ENCODE data around the gene GMDS.

GRCh38 chr6:1945235-1945832, 300.1 kb downstream of the GMDS start:
- TF ChIP-seq ATF1 (CRISPR knock-in tag; IDR thresholded peaks at IDR 0.05) (no peak), MXD4 (CRISPR knock-in tag; IDR thresholded peaks at IDR 0.05) (no peak), CTCF (CRISPR knock-in tag; IDR thresholded peaks at IDR 0.05) (no peak), ZNF274 (CRISPR knock-in tag; IDR thresholded peaks at IDR 0.05) (no peak), POLR2AphosphoS5 (IDR thresholded peaks at IDR 0.05; ENCODE audit: low read depth, low read length) (no peak), ZNF317 (CRISPR knock-in tag; IDR thresholded peaks at IDR 0.05) (no peak), ZBTB4 (CRISPR knock-in tag; IDR thresholded peaks at IDR 0.05; ENCODE audit: borderline replicate concordance) (no peak), ZBTB21 (CRISPR knock-in tag; IDR thresholded peaks at IDR 0.05) (no peak), ZNF343 (CRISPR knock-in tag; IDR thresholded peaks at IDR 0.05) (no peak), ETS1 (CRISPR knock-in tag; IDR thresholded peaks at IDR 0.05) (no peak)
